Globus pallidus (tissue), 1 donor: ENCODE results near the gene POTEE.
"Not testable (repeated sequence)": the region's sequence is repeated elsewhere in the genome, so short reads cannot be mapped to it uniquely, and the experiment has no call there.

Experiments
- DNase-seq: peaks from one replicate; pipeline ENCODE4 v3.0.0-alpha.2; 2015; ENCODE audit warnings: low spot score

POTEE gene

DNA sequence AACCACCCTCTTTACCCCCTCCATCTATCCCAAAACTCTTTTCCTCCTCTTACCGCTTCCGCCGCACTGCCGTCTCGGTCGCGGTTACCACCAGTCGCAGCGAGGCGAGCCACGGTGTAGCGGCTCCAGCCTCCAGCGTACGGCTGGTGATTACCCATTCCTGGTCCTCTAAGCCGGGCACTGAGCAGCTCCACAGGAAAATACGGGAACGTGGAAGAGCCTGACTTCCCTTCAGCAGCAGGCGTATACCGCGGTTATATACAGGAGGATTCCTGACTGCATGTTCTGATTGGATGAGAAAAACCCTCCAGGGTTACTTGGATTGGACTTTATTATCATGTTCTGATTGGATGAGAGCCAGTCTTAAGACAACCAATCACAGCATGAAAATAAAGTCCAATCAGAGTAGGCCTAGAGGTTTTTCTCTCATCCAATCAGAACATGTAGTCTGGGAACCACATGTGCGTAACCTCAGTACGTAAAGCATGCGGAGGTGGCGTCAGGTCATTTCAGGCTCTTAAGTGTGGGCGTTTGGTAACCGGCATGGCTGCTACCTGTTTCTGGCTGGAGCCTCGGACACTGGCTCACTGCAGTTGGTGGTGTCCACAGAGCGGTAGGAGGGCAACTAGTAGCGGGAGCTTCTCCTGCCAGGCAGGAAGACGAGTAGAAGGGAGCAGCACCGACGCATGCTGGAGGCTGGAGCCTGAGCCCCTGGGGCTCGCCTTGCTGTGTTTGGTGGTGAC is at the start of gene POTEE:
POTEE (plus strand) TSS at position 507 of the 743 bp plus-strand sequence. CDS start 8,867 bp downstream, outside the sequence.
- not testable (repeated sequence) for DNase-seq

DNA sequence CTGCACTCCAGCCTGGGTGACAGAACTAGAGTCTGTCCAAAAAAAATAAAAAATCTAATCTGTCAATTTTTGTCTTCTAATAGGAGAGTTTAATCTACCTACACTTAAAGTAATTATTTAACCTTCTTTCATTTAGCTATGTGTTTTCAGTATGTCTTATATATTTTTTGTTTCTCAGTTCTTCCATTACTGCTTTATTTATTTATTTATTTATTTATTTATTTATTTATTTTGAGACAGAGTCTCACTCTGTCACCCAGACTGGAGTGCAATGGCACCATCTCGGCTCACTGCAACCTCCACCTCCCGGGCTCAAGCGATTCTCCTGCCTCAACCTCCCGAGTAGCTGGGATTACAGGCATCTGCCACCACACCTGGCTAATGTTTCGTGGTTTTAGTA is 43.8 kb upstream of the POTEE start:
- not testable (repeated sequence) for DNase-seq

DNA sequence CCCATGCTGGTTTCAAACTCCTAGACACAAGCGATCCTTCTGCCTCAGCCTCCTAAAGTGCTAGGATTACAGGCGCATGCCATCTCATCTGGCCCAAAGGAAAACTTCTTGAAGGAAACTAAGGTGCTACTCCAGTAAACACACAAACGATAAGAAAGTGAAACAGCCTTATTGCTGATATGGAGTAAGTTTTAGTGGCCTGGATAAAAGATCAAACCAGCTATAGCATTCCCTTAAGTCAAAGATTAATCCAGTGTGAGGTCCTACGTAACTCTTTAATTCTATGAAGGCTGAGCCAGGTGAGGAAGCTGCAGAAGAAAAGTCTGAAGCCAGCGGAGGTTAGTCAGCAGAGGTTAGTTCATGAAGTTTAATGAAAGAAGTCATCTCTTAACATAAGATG is 40.8 kb upstream of the POTEE start:
- no peak for DNase-seq

DNA sequence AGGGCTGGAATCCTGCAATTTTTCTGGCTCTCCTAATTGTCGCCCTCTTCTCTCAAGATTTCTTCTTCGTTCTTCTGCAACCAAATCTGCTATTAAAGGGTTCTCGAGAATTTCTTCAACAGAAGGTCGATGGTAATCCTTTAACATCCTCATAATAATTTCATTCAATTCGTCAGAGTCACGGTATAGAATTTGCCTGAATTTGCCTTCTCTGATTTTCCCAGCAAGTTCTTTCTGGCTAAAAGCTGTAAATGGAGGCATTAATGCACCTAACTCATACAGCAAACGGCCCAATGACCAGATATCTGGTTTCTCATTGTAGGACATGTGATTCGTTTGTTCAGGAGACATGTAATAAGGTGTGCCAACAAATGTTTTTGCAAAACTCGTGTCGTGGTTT is 31.3 kb upstream of the POTEE start:
- DNase-seq = not testable (repeated sequence)

DNA sequence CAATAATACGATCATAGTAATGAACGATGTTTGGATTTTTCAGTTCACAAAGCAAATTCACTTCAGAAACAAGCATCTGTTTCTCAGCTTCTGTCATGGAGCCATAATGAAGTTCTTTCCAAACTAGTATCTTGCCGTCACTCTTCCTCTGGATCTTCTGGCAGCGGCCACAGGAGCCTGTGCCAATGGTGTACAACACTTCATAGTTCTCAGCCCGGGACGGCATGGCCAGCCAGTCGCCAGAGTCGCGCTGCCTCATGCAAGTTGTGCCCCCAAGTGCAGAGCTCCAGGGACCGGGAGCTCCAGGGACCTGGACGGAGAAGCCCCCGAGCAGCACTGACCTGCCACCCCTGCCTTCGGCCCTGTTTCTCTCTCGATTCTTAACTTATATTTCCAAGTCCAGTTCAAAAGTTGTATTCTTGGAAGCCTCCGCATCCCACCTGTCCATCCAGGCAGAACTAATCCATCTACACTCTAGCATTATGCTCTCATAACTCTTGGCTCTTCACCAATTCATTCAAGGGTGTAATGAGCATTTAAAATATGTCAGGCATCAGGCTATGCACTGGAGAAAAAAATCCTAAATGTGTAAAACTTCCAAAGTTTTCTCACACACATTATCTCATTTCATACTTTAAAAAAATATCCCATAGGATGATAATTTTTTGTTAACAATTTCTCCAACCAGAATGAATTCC is 30.5 kb upstream of the POTEE start:
- DNase-seq = not testable (repeated sequence)

DNA sequence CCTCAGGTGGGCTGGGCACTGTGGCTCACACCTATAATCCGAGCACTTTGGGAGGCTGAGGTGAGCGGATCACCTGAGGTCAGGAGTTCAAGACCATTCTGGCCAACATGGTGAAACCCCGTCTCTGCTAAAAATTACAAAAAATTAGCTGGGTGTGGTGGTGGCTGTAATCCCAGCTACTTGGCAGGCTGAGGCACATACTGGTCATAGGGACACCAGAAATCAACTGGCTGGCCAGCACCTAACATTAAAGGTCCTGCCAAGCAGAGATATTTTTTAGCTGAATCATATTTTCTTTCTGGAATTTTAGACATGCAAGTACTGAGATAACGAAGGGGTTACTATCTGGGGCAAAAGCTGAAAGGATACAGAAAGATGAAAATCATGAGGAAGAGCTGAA is 27.9 kb upstream of the POTEE start:
- DNase-seq = not testable (repeated sequence)

DNA sequence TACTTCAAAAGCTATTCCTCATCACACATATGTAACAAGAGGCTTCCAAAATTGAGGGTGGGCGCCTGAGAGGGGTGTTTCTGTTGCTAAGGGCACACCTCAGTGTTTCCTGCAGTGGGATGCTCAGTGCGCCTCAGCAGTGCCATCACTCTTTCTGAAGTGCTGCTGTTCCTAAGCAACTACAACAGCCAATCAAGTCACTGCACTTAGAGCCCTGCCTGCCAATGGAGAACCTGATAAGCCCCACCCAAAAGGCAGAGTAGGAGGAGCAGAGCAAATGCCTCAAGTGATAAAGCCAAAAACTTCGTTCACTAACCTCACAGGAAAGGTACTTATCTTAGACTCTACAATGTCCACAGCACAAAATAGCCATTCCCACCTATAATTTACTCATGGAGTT is 15.9 kb upstream of the POTEE start:
- DNase-seq = not testable (repeated sequence)

DNA sequence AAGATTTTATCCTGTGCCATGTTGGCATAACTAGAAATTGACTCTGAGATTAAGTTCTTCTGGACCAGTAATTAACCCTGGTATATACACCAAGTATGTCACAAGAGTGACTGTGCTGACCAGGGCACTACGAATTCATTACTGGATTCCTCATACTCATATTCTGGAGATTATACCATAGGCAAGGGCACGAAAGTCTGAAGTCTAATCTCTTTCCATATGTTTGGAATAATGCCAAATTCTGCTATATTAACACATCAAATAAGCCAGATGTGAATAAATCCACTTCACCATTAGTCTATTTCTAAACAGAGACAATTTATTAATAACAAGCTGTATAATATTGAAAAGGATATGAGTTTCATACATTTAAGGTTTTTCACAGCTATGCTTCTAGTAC is 13.2 kb upstream of the POTEE start:
- not testable (repeated sequence) for DNase-seq

DNA sequence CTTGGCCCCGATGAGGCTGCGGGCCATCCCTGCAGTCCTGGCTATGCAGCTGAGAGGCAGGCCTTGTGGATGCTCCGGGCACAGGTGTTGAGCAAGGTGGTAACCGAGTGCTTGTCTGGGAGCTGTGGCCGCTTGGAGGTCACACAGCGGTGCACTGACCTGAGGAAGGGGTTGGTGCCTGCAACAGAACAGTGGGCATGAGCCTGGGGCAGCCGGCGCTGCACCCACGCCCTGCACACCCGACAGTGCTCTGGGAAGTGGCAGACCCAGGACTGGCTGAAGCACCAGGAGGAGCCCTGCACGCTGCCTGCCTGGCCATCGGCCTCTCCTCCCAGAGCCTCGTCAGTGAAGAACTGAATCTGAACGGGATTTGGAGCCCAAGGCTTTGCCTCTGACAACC is 8.2 kb upstream of the POTEE start:
- DNase-seq = no peak

DNA sequence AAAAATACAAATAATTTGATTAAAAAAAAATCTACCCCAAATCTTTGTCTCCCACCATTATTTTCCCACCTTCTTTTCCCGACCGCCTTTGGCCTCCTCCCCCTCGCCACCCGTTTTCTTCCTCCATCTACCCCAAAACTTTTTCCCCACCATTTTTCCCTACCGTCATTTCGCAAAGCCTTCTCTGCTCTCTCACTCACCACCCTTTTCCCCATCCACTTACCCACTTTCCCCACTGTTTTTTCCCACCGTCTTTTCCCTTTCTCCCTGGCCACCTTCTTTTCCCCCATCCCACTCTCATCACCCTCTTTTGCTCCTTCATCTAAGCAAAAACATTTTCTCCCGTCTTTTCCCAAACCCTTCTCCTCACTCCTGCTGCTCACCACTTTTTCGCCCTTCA is 1.5 kb upstream of the POTEE start:
- DNase-seq = not testable (repeated sequence)

DNA sequence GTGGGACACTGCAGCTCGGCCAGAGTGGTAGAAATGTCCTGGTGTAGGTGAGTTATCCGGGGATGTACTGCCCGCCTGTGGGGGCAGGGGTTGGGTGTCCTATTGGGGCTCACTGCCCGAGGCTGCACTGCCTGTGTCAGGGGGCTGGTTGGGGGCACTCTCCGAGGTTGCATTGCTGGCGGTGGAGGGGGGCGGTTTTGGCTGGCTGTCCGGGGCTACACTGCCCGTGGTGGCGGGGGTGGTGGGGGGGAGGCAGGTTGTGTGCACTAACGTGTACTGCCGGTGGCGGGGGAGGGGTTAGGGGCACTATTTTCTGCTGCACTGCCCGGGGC is 403 bp downstream of the POTEE start:
- DNase-seq = not testable (repeated sequence)

DNA sequence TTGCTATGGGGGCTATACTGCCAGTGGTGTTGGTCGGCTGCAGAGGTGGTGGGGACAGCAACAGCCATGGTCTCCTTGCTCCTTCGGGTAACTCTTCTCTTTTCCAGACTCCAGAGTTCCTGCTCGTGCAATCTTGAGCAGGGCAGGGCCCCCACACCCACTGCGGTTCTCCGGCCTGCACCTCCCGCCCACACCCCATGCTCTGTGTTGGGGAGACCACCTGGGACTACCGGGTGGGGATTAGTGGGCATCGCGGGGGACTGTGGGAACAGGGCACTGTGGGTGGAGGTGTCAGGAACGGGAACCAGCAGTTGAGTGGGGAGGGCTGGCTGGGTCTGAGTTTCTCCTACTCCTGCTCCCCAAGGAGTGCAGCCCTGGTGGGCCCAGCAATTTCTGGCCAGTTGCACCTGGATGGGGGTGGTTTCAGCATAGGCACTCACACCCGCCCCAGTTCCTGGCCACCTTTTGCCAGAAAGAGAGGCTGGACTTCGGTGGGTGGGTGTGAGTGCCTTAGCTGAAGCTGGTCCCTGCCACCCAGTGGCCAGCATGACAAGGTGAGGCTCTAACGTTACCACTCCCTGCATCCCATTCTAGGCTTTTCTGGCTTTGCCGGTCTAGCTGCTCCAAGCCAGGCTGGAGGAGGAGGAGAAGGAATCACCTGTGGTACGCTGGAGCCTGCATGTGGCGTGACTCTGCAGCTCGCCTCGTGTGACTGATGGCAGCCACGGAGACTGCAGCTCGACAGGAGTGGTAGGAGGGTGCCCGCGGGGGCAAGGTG is 1.3 kb downstream of the POTEE start:
- DNase-seq = not testable (repeated sequence)

DNA sequence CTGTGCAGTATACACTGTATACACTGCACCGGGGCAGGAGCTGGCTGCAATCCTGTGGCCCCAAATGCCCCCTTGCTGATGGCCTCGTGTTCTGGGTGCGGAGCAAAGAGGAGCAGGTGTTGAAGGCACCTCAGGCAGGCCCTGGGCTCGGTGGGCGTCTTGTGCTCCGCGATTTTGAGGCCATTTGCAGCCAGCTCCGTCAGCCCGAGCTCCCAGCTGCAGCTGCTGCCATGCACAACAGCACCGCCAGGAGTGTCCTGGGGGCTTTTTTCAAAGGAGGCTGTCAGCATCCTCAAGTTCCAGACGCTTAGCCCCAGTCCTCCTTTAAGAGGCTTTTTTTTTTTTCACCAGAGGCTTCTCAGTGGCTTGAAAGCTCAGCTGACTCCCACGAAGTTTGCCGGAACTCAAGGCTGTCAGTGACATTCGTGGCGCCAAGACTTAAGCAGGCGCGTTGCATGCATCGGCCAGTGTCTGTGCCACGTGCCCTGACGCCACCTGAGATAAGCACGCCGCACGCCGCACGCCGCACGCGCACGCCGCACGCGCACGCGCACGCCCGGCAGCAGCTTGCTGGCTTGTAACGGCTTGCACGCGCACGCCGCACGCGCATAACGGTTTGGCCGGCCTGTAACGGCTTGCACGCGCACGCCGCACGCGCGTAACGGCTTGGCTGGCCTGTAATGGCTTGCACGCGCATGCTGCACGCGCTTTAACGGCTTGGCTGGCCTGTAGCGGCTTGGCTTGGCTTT is 8.1 kb downstream of the POTEE start:
- not testable (repeated sequence) for DNase-seq

DNA sequence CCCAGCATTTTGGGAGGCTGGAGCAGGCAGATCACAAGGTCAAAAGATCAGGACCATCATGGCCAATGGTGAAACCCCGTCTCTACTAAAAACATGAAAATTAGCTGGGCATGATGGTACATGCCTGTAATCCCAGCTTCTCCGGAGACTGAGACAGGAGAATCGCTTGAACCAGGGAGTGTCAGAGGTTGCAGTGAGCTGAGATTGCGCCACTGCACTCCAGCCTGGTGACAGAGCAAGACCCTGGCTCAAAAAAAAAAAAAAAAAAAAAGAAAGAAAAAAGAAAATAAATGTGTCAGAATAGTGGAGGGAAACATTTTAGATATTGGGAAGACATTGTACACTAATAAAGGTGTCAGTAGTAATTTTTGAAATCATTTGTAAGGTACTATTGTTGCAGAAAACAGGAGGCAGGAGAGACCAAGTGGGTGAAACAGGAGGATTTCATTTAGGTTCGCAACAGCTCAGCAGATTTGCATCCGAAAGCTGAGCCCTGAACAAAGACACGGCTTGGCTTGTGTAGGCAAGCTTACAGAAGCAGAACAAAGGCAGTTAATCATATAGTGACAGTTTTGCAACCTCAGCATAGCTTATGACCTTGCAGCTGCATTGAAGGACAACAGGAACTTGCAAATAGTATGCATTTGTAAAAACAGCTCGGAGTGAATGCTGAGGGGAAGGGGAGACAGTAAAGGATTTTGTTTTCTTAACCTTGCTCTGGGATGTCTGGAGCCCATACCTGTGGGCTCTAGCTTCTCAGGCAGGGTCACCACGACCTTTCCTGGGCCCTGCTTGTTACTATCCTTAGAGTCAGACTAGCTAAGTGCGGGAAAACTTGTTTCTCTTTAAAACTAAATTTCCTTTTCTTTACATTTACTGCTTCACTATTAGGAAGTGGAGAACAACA is 26.5 kb downstream of the POTEE start:
- not testable (repeated sequence) for DNase-seq
